ENCODE data around the gene GAR1.
"Not testable (repeated sequence)": the region's sequence is repeated elsewhere in the genome, so short reads cannot be mapped to it uniquely, and the experiment has no call there.

Gene GAR1

GRCh38 chr4:109850601-109851000 is 35.0 kb downstream of the GAR1 start:
- Histone ChIP-seq H3K4me1 (ENCODE audit: insufficient read depth, poor library complexity, severe bottlenecking) (no peaks in the 10 kb centered on the region), H3K27me3 (ENCODE audit: insufficient read depth, poor library complexity, severe bottlenecking) (no peaks in the 10 kb centered on the region), H3K4me3 (ENCODE audit: severe bottlenecking) (no peak overlapping the region), H3K9me3 (ENCODE audit: severe bottlenecking) (no peaks in the 10 kb centered on the region), H3K27ac (ENCODE audit: poor library complexity, severe bottlenecking) (no peak overlapping the region), H3K36me3 (ENCODE audit: low read depth) (no peaks in the 10 kb centered on the region)
- no peak for TF ChIP-seq CTCF (IDR thresholded peaks at IDR 0.05; ENCODE audit: poor library complexity, severe bottlenecking)
- no peak for ATAC-seq (ENCODE audit: low read depth)
- DNase-seq (ENCODE audit: low spot score), result no peak

GRCh38 chr4:109859426-109860300 is 44.1 kb downstream of the GAR1 start:
- not testable (repeated sequence) for H3K4me1 ChIP-seq (ENCODE audit: insufficient read depth, poor library complexity, severe bottlenecking)

DNA sequence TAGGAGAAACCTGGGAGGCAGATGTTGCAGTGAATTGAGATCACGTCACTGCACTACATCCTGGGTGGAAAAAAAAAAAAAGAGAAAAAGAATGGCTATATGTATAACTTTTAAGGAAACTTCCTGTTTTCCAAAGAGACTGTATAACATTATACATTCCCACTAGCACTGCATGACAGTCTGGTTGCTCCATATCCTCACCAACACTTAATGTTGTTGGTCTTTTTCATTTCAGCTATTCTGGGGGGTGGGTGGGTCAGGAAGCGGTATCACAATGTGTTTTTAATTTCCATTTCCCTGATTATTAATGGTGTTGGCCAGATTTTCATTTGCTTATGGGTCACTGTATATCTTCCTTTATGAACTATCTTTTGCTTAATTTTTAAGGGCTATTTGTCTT is 45.7 kb downstream of the GAR1 start:
- Histone ChIP-seq H3K4me3 (ENCODE audit: severe bottlenecking) (no peak overlapping the region), H3K4me1 (ENCODE audit: insufficient read depth, poor library complexity, severe bottlenecking) (no peaks in the 10 kb centered on the region), H3K27ac (ENCODE audit: poor library complexity, severe bottlenecking) (no peak overlapping the region), H3K27me3 (ENCODE audit: insufficient read depth, poor library complexity, severe bottlenecking) (no peaks in the 10 kb centered on the region), H3K36me3 (ENCODE audit: low read depth) (no peaks in the 10 kb centered on the region), H3K9me3 (ENCODE audit: severe bottlenecking) (no peaks in the 10 kb centered on the region)
- TF ChIP-seq CTCF (IDR thresholded peaks at IDR 0.05; ENCODE audit: poor library complexity, severe bottlenecking), result no peak
- ATAC-seq (ENCODE audit: low read depth) (no peak), DNase-seq (ENCODE audit: low spot score) (no peak)

More at GRCh38 chr4:109859426-109860300, 44.1 kb downstream of the GAR1 start:
- not testable (repeated sequence) for H3K9me3 ChIP-seq (ENCODE audit: severe bottlenecking); H3K27me3 ChIP-seq (ENCODE audit: insufficient read depth, poor library complexity, severe bottlenecking); H3K27ac ChIP-seq (ENCODE audit: poor library complexity, severe bottlenecking); H3K36me3 ChIP-seq (ENCODE audit: low read depth); ATAC-seq (ENCODE audit: low read depth); H3K4me3 ChIP-seq (ENCODE audit: severe bottlenecking); DNase-seq (ENCODE audit: low spot score)

DNA sequence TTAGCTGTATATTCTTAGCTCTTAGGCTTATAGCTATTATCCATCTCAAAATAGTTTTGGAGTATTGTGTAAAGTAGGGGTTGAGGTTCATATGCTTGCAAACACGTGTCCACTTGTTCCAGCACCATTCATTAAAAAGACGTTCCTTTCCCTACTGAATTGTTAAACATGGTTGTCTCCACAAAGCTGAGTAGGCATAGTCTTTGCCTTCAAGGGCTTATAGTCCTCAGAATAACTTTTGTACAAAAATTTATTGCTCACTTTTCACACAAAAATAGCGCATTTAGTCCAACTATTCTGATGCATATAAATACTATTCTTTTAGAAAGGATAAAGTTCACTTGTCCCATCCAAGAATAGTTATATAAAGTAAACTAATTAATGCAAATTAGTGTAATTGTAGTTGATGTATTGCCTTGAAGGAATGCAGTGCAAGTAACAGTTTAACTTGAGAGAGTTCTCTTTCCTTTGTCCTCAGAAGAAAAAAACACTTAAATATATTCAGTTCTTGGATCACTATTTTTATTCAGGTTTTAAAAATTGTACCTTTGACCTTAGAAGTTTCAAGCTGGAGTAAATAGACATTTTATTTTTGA is 46.5 kb downstream of the GAR1 start:
- Histone ChIP-seq H3K27me3 (ENCODE audit: insufficient read depth, poor library complexity, severe bottlenecking) (no peaks in the 10 kb centered on the region), H3K9me3 (ENCODE audit: severe bottlenecking) (no peaks in the 10 kb centered on the region), H3K4me3 (ENCODE audit: severe bottlenecking) (no peak overlapping the region), H3K36me3 (ENCODE audit: low read depth) (no peaks in the 10 kb centered on the region), H3K27ac (ENCODE audit: poor library complexity, severe bottlenecking) (no peak overlapping the region), H3K4me1 (ENCODE audit: insufficient read depth, poor library complexity, severe bottlenecking) (no peaks in the 10 kb centered on the region)
- no peak for TF ChIP-seq CTCF (IDR thresholded peaks at IDR 0.05; ENCODE audit: poor library complexity, severe bottlenecking)
- ATAC-seq (ENCODE audit: low read depth), result no peak
- no peak for DNase-seq (ENCODE audit: low spot score)

DNA sequence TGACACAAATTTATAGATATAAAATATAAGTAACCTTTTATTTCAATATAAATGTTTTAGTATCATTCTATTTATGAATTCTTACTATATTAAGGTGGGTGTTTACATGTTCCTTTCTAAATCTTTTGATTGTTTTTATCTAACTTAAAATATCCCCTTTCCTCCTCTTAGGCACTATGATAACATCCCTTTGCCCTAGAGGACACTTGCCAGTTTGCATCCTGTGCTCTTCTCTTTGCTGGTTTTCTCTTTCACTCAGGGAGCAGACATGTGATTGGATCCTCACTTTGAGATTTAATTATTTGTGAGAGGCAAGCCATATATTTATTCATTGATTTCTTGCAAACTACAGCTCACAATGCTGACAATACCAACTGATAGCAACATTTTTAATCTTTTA is 48.6 kb downstream of the GAR1 start:
- Histone ChIP-seq H3K4me1 (ENCODE audit: insufficient read depth, poor library complexity, severe bottlenecking) (no peaks in the 10 kb centered on the region), H3K27ac (ENCODE audit: poor library complexity, severe bottlenecking) (no peak overlapping the region), H3K27me3 (ENCODE audit: insufficient read depth, poor library complexity, severe bottlenecking) (no peaks in the 10 kb centered on the region), H3K36me3 (ENCODE audit: low read depth) (no peaks in the 10 kb centered on the region), H3K4me3 (ENCODE audit: severe bottlenecking) (no peak overlapping the region), H3K9me3 (ENCODE audit: severe bottlenecking) (no peaks in the 10 kb centered on the region)
- TF ChIP-seq CTCF (IDR thresholded peaks at IDR 0.05; ENCODE audit: poor library complexity, severe bottlenecking), result no peak
- ATAC-seq (ENCODE audit: low read depth) (no peak), DNase-seq (ENCODE audit: low spot score) (no peak)
